Endodermal cell (in vitro differentiated cells): ENCODE measurements around the gene SDK2. TPM values are rescaled to one million over a fixed set of nuclear protein-coding genes. Genes with fewer than 3 reads are reported as not detected.

Experiments used
- DNase-seq: peaks from one replicate; pipeline ENCODE4 v3.0.0-alpha.2; 2017
- H3K27ac ChIP-seq: 2 replicates; pipeline ENCODE4 v1.5.1; 2013; ENCODE audit warnings: mild to moderate bottlenecking, low read depth, low read length, moderate library complexity
- H3K27me3 ChIP-seq: 2 replicates; pipeline ENCODE4 v1.6.1; 2013; ENCODE audit warnings: mild to moderate bottlenecking, low read length, moderate library complexity; ENCODE audit not compliant: insufficient read depth, control insufficient read depth, poor library complexity, severe bottlenecking
- H3K36me3 ChIP-seq: 2 replicates; pipeline ENCODE4 v1.7.0; 2013; ENCODE audit warnings: mild to moderate bottlenecking, low read length, moderate library complexity; ENCODE audit not compliant: control insufficient read depth, insufficient read depth
- H3K4me1 ChIP-seq: one replicate; pipeline ENCODE4 v1.7.0; 2013; ENCODE audit warnings: low read length; ENCODE audit not compliant: control insufficient read depth, insufficient read depth
- H3K4me3 ChIP-seq: 2 replicates; pipeline ENCODE4 v1.5.1; 2013; ENCODE audit warnings: mild to moderate bottlenecking, low read length, moderate library complexity
- H3K9ac ChIP-seq: 2 replicates; pipeline ENCODE4 v1.6.1; 2013; ENCODE audit warnings: mild to moderate bottlenecking, low read length, moderate library complexity; ENCODE audit not compliant: poor library complexity, severe bottlenecking; ENCODE audit errors: extremely low read depth
- H3K9me3 ChIP-seq: 2 replicates; pipeline ENCODE4 v1.6.1; 2013; ENCODE audit warnings: mild to moderate bottlenecking, low read length, moderate library complexity; ENCODE audit not compliant: control insufficient read depth
- H3K27ac Mint-ChIP-seq: 2 replicates; pipeline ENCODE4 v1.8.0; 2020; ENCODE audit warnings: mixed read lengths
- H3K27me3 Mint-ChIP-seq: 2 replicates; pipeline ENCODE4 v1.8.0; 2021; ENCODE audit warnings: mild to moderate bottlenecking, mixed read lengths; ENCODE audit not compliant: insufficient read depth
- H3K36me3 Mint-ChIP-seq: 2 replicates; pipeline ENCODE4 v1.8.0; 2020; ENCODE audit warnings: low read depth, mixed read lengths
- H3K4me1 Mint-ChIP-seq: 2 replicates; pipeline ENCODE4 v1.8.0; 2020; ENCODE audit warnings: mixed read lengths
- H3K4me3 Mint-ChIP-seq: 2 replicates; pipeline ENCODE4 v1.8.0; 2020; ENCODE audit warnings: mild to moderate bottlenecking, moderate library complexity, mixed read lengths
- H3K9me3 Mint-ChIP-seq: 2 replicates; pipeline ENCODE4 v1.8.0; 2020; ENCODE audit warnings: mild to moderate bottlenecking, mixed read lengths
- WGBS, 2 experiments: methylation state at CpG; one replicate each; pipeline versions ENCODE4 v1.1.5 to v1.1.7; 2013; ENCODE audit warnings: missing lambda C conversion rate in 2 of 2, mixed read lengths in 1 of 2; ENCODE audit not compliant: insufficient coverage in 1 of 2, insufficient read length in 1 of 2; 5-methylcytosine and 5-hydroxymethylcytosine counted together
- total RNA-seq, 2 donors: library from RNA; stranded (reverse); fragmentation: NEBNext Ultra II Directional in 1 of 2; extraction: Animal tissue kit (Norgen Biotek cat#: 25700) in 1 of 2; gene quantifications; 2 replicates in 1 of 2; 3 replicates in 1 of 2; pipeline ENCODE4 v1.2.1, GENCODE V29; 2021
- TF ChIP-seq, protein P1 (sequence below): fragments of 200-600 bp; sonication (generic); conservative IDR thresholded peaks from 2 replicates; pipeline ENCODE4 v1.5.0; 2021; ENCODE audit warnings: antibody characterized with exemption, mild to moderate bottlenecking

The SDK2 gene
- total RNA-seq, 2 donors from 2014 or later: 5.9 to 7.0 TPM

DNA sequence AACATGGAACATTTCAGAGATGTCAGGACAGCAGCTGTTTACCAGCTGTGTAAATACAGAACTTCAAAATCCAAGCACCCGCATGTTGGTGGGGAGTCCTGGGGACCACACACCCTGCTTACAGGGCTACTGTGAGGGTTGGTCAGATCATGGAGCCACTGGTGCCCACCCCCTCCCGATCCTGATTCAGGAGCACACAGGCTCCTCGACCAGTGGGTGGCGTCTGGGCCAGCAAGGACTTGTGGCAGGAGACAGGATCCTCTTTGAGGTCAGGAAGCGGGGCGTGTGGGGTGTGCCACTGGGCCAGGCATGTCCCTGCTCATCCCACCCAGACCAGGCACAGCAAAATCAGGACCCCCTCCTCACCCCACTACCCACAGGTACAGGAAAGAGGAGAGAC, 83.6 kb downstream of the SDK2 start:
- H3K27me3 ChIP-seq: no peaks in the 10 kb centered on the region
- no peaks in the 10 kb centered on the region for H3K4me1 ChIP-seq
- DNase-seq: peak; percentile 90
- H3K9ac ChIP-seq: no peak overlapping the region
- Mint-ChIP-seq H3K36me3 (no peaks in the 10 kb centered on the region), H3K27ac (no peak overlapping the region), H3K27me3 (peaks cover 6% of the 10 kb centered on the region), H3K4me3 (no peak overlapping the region), H3K4me1 (peaks cover 13% of the 10 kb centered on the region), H3K9me3 (no peaks in the 10 kb centered on the region)
- H3K9me3 ChIP-seq: no peaks in the 10 kb centered on the region
- no peak overlapping the region for H3K27ac ChIP-seq
- no peak overlapping the region for H3K4me3 ChIP-seq
- WGBS, 2 experiments: 60 to 81% methylated on average over 3 to 6 of the region's 6 CpGs
- no peaks in the 10 kb centered on the region for H3K36me3 ChIP-seq
- TF ChIP-seq, protein P1, sequence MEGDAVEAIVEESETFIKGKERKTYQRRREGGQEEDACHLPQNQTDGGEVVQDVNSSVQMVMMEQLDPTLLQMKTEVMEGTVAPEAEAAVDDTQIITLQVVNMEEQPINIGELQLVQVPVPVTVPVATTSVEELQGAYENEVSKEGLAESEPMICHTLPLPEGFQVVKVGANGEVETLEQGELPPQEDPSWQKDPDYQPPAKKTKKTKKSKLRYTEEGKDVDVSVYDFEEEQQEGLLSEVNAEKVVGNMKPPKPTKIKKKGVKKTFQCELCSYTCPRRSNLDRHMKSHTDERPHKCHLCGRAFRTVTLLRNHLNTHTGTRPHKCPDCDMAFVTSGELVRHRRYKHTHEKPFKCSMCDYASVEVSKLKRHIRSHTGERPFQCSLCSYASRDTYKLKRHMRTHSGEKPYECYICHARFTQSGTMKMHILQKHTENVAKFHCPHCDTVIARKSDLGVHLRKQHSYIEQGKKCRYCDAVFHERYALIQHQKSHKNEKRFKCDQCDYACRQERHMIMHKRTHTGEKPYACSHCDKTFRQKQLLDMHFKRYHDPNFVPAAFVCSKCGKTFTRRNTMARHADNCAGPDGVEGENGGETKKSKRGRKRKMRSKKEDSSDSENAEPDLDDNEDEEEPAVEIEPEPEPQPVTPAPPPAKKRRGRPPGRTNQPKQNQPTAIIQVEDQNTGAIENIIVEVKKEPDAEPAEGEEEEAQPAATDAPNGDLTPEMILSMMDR: peak; percentile 69

DNA sequence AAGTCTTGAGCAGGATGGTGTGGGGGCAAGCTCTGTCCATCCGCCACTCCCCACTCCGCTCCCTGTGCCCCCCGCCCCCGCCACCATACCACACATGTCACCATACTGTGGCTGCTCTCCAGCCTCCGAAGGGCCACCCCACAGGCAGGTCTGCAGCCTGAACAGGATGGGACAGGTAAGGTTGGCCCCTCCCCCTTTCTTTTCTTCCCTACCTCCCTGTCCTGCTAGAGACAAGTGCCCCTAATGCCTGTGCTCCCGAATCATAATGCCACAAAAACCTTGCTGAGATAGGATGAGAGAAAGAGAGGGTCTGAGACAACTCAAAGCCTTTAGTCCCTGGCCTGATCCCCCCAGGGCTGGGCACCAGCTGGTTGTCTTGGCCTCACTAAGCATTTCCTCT, 84.7 kb downstream of the SDK2 start:
- peaks cover 9% of the 10 kb centered on the region for H3K4me1 Mint-ChIP-seq
- WGBS, 2 experiments: 83% methylated on average over 5 of the region's 6 CpGs; no CpG with 5 or more reads in 1 of the 2 experiments
- Histone ChIP-seq H3K27ac (no peak overlapping the region), H3K36me3 (no peaks in the 10 kb centered on the region), H3K4me1 (no peaks in the 10 kb centered on the region), H3K4me3 (no peak overlapping the region), H3K9ac (no peak overlapping the region), H3K9me3 (peaks cover 3% of the 10 kb centered on the region), H3K27me3 (no peaks in the 10 kb centered on the region)
- H3K36me3 Mint-ChIP-seq: no peaks in the 10 kb centered on the region
- no peaks in the 10 kb centered on the region for H3K9me3 Mint-ChIP-seq
- H3K27me3 Mint-ChIP-seq: peaks cover 10% of the 10 kb centered on the region
- no peak overlapping the region for H3K27ac Mint-ChIP-seq
- H3K4me3 Mint-ChIP-seq: no peak overlapping the region
- no peak for DNase-seq
- TF ChIP-seq, protein P1: no peak

GRCh38 chr17:73555199-73555960, 88.9 kb downstream of the SDK2 start:
- H3K9me3 Mint-ChIP-seq: no peaks in the 10 kb centered on the region
- H3K4me1 Mint-ChIP-seq: peaks cover 17% of the 10 kb centered on the region
- DNase-seq: no peak
- WGBS, 2 experiments: 90 to 95% methylated on average over 11 to 12 of the region's 13 CpGs
- TF ChIP-seq, protein P1: no peak
- H3K36me3 Mint-ChIP-seq: no peaks in the 10 kb centered on the region
- Histone ChIP-seq H3K9ac (no peak overlapping the region), H3K36me3 (no peaks in the 10 kb centered on the region), H3K4me1 (no peaks in the 10 kb centered on the region), H3K27me3 (no peaks in the 10 kb centered on the region), H3K4me3 (no peak overlapping the region), H3K9me3 (peaks cover 7% of the 10 kb centered on the region), H3K27ac (no peak overlapping the region)
- H3K4me3 Mint-ChIP-seq: no peak overlapping the region
- H3K27ac Mint-ChIP-seq: no peak overlapping the region
- peaks cover 11% of the 10 kb centered on the region for H3K27me3 Mint-ChIP-seq
